OCI-LY3 (cell line): ENCODE measurements around the gene APLP1.

ENCODE experiments used
- H2AFZ ChIP-seq: fragments of 200-600, 300-600 bp; shearing (Covaris generic); 2 replicates; pipeline ENCODE4 v1.6.0; 2014; ENCODE audit warnings: antibody characterized with exemption, low read depth, low read length
- H3K27ac ChIP-seq: fragments of 200-600, 300-600 bp; sonication (generic); 2 replicates; pipeline ENCODE4 v1.5.1; 2014; ENCODE audit warnings: mild to moderate bottlenecking, low read length, moderate library complexity, mixed read lengths
- H3K27me3 ChIP-seq: fragments of 200-600, 300-600 bp; sonication (generic); 2 replicates; pipeline ENCODE4 v1.6.1; 2014; ENCODE audit warnings: low read depth, low read length, mixed read lengths
- H3K36me3 ChIP-seq: fragments of 200-600, 300-600 bp; sonication (generic); replicated peaks from 2 replicates; pipeline ENCODE3; 2014; ENCODE audit warnings: low read depth, low read length, mixed read lengths
- H3K4me1 ChIP-seq: fragments of 300-600, 200-600 bp; sonication (generic); 2 replicates; pipeline ENCODE4 v1.6.1; 2014; ENCODE audit warnings: low read length, mixed read lengths
- H3K4me2 ChIP-seq: fragments of 200-600, 300-600 bp; sonication (generic); 2 replicates; pipeline ENCODE4 v1.6.1; 2014; ENCODE audit warnings: low read length, mixed read lengths
- H3K4me3 ChIP-seq: fragments of 300-600, 200-600 bp; sonication (generic); 2 replicates; pipeline ENCODE4 v1.5.1; 2014; ENCODE audit warnings: antibody characterized with exemption, mild to moderate bottlenecking, low read length, moderate library complexity
- H3K79me2 ChIP-seq: fragments of 300-600, 200-600 bp; shearing (Covaris generic); 2 replicates; pipeline ENCODE4 v1.6.1; 2014; ENCODE audit warnings: mild to moderate bottlenecking, low read length, mixed read lengths
- H3K9ac ChIP-seq: fragments of 300-600, 200-600 bp; shearing (Covaris generic); 2 replicates; pipeline ENCODE4 v1.6.0; 2014; ENCODE audit warnings: mild to moderate bottlenecking, low read length, moderate library complexity
- H3K9me3 ChIP-seq: fragments of 200-600, 300-600 bp; shearing (Covaris generic); 2 replicates; pipeline ENCODE4 v1.6.1; 2014; ENCODE audit warnings: low read length, mixed read lengths; ENCODE audit not compliant: insufficient read depth
- H4K20me1 ChIP-seq: fragments of 200-600, 300-600 bp; sonication (generic); 2 replicates; pipeline ENCODE4 v1.6.1; 2016; ENCODE audit warnings: low read length, mixed read lengths; ENCODE audit not compliant: insufficient read depth
- EZH2phosphoT487 ChIP-seq: fragments of 200-600 bp; shearing (Covaris generic); IDR thresholded peaks from 2 replicates; pipeline ENCODE4 v1.6.1; 2018; ENCODE audit warnings: antibody characterized with exemption, mixed run types, low read depth
- TF ChIP-seq, protein P1 (sequence below): fragments of 200-600, 300-600 bp; sonication (generic); IDR thresholded peaks from 2 replicates; pipeline ENCODE4 v1.5.1; 2014; ENCODE audit warnings: antibody characterized with exemption, low read length, low read depth

The APLP1 gene

DNA sequence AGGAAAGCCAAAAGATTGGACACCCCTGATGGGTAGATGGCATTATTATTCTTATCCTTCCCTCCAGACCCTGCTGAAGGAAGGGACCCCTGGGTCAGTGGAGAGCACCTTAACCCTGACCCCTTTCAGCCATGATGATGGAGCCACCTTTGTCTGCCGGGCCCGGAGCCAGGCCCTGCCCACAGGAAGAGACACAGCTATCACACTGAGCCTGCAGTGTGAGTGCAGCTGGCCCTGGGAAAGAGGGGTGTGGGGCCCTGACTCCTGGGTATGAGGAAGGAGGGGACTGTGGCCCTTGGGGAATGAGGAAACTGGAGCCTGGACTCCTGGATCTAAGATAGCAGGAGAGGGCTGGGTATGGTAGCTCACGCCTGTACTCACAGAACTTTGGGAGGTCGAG, 9.0 kb upstream of the APLP1 start:
- Histone ChIP-seq H3K9me3 (no peaks in the 10 kb centered on the region; the same call in 1 of the 2 replicates), H3K79me2 (no peaks in the 10 kb centered on the region), H3K27ac (no peak overlapping the region), H3K4me2 (no peak overlapping the region), H3K4me3 (no peak overlapping the region), H3K27me3 (0 out of 2 replicates have a peak, but pooled peaks cover 3% of the 10 kb centered on the region), H2AFZ (no peak overlapping the region), H3K4me1 (peaks cover 8% of the 10 kb centered on the region; the same call in 1 of the 2 replicates), H3K9ac (no peak overlapping the region), H4K20me1 (no peaks in the 10 kb centered on the region), H3K36me3 (peaks cover 3% of the 10 kb centered on the region)
- TF ChIP-seq, protein P1, sequence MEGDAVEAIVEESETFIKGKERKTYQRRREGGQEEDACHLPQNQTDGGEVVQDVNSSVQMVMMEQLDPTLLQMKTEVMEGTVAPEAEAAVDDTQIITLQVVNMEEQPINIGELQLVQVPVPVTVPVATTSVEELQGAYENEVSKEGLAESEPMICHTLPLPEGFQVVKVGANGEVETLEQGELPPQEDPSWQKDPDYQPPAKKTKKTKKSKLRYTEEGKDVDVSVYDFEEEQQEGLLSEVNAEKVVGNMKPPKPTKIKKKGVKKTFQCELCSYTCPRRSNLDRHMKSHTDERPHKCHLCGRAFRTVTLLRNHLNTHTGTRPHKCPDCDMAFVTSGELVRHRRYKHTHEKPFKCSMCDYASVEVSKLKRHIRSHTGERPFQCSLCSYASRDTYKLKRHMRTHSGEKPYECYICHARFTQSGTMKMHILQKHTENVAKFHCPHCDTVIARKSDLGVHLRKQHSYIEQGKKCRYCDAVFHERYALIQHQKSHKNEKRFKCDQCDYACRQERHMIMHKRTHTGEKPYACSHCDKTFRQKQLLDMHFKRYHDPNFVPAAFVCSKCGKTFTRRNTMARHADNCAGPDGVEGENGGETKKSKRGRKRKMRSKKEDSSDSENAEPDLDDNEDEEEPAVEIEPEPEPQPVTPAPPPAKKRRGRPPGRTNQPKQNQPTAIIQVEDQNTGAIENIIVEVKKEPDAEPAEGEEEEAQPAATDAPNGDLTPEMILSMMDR: no peak
- no peak for TF ChIP-seq EZH2phosphoT487

- no peak for TF ChIP-seq EZH2phosphoT487
- TF ChIP-seq, protein P1: no peak
- peaks cover 8% of the 10 kb centered on the region; the same call in 1 of the 2 replicates for H3K4me1 ChIP-seq
- H3K27ac ChIP-seq: no peak overlapping the region
- no peak overlapping the region for H2AFZ ChIP-seq
- H3K36me3 ChIP-seq: peaks cover 3% of the 10 kb centered on the region
- H3K4me3 ChIP-seq: no peak overlapping the region
- no peaks in the 10 kb centered on the region for H3K79me2 ChIP-seq
- H4K20me1 ChIP-seq: no peaks in the 10 kb centered on the region
- no peak overlapping the region for H3K4me2 ChIP-seq
- H3K27me3 ChIP-seq: 0 out of 2 replicates have a peak, but pooled peaks cover 3% of the 10 kb centered on the region
- no peak overlapping the region for H3K9ac ChIP-seq
- H3K9me3 ChIP-seq: no peaks in the 10 kb centered on the region; the same call in 1 of the 2 replicates
These were observed 7.9 kb upstream of the APLP1 start for GRCh38 chr19:35860436-35860817.

GRCh38 chr19:35860818-35861639, 7.3 kb upstream of the APLP1 start:
- Histone ChIP-seq H3K9me3 (no peaks in the 10 kb centered on the region; the same call in 1 of the 2 replicates), H3K4me3 (no peak overlapping the region), H3K36me3 (peaks cover 3% of the 10 kb centered on the region), H3K27me3 (0 out of 2 replicates have a peak, but pooled peaks cover 2% of the 10 kb centered on the region), H4K20me1 (no peaks in the 10 kb centered on the region), H3K9ac (no peak overlapping the region), H3K4me1 (peaks cover 8% of the 10 kb centered on the region; the same call in 1 of the 2 replicates), H3K79me2 (no peaks in the 10 kb centered on the region), H2AFZ (no peak overlapping the region), H3K27ac (no peak overlapping the region), H3K4me2 (no peak overlapping the region)
- TF ChIP-seq EZH2phosphoT487: no peak
- TF ChIP-seq, protein P1: no peak

- Histone ChIP-seq H2AFZ (no peak overlapping the region), H3K27me3 (no peaks in the 10 kb centered on the region), H3K9me3 (no peaks in the 10 kb centered on the region; the same call in 1 of the 2 replicates), H3K9ac (no peak overlapping the region), H3K79me2 (no peaks in the 10 kb centered on the region), H3K27ac (no peak overlapping the region), H3K4me2 (no peak overlapping the region), H3K4me3 (no peak overlapping the region), H3K4me1 (peaks cover 4% of the 10 kb centered on the region; the same call in 1 of the 2 replicates), H3K36me3 (peaks cover 3% of the 10 kb centered on the region), H4K20me1 (no peaks in the 10 kb centered on the region)
- TF ChIP-seq EZH2phosphoT487: no peak
- TF ChIP-seq, protein P1: no peak
These were observed 6.7 kb upstream of the APLP1 start for GRCh38 chr19:35861640-35862160.
